Measurements from ENCODE around the gene AFAP1L2.

The AFAP1L2 gene

DNA sequence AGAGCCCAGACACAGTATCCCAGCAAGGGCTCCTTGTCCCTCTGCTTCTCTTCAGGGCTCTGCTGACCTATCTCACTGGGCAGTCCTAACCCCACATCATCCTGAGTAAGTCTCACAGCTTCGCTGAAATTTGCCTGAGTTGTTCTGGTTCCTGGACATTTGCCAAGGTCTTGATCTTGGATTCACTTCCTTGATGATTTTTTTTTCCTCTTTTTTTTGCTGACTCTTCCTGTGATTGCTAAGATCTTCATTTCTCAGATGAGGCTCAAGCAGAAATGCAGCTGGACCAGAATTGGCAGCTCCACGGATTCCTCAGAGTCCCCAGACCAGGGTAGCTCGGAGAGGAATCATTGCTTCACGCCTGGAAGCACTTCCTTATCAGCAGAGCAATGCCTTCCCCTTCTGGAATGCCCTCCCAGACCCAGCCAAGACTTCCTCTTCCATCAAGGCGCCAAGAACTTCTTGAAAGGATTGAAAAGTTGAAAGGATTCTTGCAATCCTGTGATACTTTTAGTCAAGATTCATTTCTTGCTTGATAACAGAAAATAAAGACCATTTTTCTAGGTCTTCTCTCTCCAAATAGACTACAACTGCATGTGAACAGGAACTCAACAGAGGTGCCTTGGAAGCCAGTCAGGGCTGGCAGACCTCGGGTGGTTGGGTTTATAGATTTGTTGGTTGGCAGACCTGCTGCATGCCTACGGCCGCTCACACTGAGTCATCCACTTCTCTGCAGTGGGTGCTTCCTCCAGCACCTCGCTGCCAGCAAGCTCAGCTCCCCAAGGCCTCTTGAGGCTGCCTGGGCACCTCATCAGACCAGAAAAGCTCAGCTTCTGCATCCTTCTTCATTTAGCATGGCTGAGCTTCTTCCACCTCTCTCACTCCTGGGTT, 8.8 kb upstream of the AFAP1L2 start:
- no peak for DNase-seq (ENCODE audit: low read depth in 1 of 2, low spot score in 1 of 2)

- DNase-seq (ENCODE audit: low read depth in 1 of 2, low spot score in 1 of 2): no peak
Observed at GRCh38 chr10:114408968-114409444, 4.7 kb upstream of the AFAP1L2 start.

- DNase-seq (ENCODE audit: low read depth in 1 of 2, low spot score in 1 of 2): no peak
Observed at GRCh38 chr10:114408112-114408967, 4.0 kb upstream of the AFAP1L2 start.

GRCh38 chr10:114406455-114406854, 2.2 kb upstream of the AFAP1L2 start:
- DNase-seq (ENCODE audit: low read depth in 1 of 2, low spot score in 1 of 2): no peak

GRCh38 chr10:114405011-114405350, 679 bp upstream of the AFAP1L2 start:
- no peak for DNase-seq (ENCODE audit: low read depth in 1 of 2, low spot score in 1 of 2)

GRCh38 chr10:114403541-114404161, 651 bp downstream of the AFAP1L2 start:
- DNase-seq (ENCODE audit: low read depth in 1 of 2, low spot score in 1 of 2): no peak

DNA sequence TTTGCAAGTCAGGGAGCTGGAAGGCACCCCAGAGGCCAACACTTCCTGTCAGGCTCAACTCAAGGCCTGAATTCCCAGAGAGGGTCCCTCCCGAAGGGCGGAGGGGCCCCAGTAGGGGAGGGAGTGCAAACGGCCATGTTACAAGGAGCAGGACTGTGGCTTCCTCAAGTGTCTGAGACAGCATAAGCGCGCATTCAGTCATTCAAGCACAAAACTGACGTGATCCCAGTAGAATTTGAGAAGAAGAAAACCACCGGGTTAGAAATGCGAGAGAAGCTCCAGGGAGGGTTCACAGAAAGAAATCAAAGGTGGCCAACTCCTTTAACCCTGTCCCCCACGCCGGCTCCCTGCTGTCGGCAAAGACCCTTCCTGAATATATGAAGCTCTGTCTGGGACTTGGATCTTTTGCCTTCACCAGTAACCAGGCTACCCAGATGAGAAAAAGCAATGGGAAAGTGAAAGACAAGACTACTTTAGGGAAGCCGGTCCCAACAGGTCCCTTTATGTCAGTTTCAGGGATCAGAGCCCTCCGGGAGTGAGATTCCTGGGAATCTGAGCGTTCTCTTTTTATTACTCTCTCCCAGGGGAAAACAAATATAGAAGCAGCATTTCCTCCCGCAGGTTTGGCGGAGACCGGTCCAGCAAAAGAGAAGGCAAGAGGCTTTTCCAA, 1.3 kb downstream of the AFAP1L2 start:
- DNase-seq (ENCODE audit: low read depth in 1 of 2, low spot score in 1 of 2): no peak

GRCh38 chr10:114402233-114402632, 2.1 kb downstream of the AFAP1L2 start:
- no peak for DNase-seq (ENCODE audit: low read depth in 1 of 2, low spot score in 1 of 2)

- DNase-seq (ENCODE audit: low read depth in 1 of 2, low spot score in 1 of 2): no peak
Observed at GRCh38 chr10:114401195-114401791, 3.0 kb downstream of the AFAP1L2 start.

DNA sequence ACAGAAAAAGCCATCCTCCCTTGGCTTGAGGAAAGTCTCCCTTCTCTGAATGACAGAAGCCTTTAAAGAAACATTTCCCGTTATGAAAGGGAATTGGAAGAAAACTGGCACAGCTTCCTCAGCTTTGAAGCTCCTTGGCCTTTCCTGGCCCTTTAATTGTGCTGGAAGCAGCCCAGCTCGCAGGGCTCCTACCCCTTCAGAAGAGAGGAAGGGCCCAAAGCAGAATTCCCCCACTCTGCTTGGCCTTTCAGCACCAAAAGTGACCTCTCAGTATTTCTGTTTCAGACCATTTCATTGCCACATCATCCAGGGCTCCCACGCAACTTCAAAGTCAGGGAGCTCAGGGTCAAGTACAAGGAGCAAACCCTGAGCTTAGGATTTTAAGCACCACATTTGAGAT, 4.2 kb downstream of the AFAP1L2 start:
- DNase-seq (ENCODE audit: low read depth in 1 of 2, low spot score in 1 of 2): no peak

GRCh38 chr10:114399576-114399975, 4.7 kb downstream of the AFAP1L2 start:
- DNase-seq (ENCODE audit: low read depth in 1 of 2, low spot score in 1 of 2): no peak

GRCh38 chr10:114398587-114399331, 5.5 kb downstream of the AFAP1L2 start:
- DNase-seq (ENCODE audit: low read depth in 1 of 2, low spot score in 1 of 2): no peak

DNA sequence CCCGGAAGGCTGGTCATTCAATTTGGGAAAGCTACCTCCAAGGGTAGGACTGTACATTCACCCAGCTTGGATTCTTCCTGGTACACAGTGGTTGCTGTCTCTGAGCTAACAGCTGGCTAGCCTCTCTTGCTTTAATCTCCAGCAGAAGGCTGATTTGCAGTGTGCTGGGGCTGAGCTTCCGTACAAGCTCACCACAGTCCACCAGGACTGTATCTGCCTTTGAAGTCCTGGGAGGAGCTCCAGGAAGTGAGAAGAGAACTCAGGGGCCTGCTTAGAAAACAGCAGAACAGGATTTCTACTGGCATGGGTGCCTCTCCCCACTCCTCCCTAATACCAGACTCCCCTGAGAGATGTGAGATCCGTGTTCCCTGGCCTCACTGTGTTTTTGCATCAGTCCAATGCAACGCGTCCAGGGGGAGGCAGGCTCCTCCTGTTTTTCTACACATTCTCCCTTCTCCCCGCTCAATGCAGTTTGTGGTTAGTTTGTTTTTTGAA, 6.6 kb downstream of the AFAP1L2 start:
- no peak for DNase-seq (ENCODE audit: low read depth in 1 of 2, low spot score in 1 of 2)

- DNase-seq (ENCODE audit: low read depth in 1 of 2, low spot score in 1 of 2): no peak
Observed at GRCh38 chr10:114396464-114396863, 7.8 kb downstream of the AFAP1L2 start.

- no peak for DNase-seq (ENCODE audit: low read depth in 1 of 2, low spot score in 1 of 2)
Observed at GRCh38 chr10:114395366-114396022, 8.8 kb downstream of the AFAP1L2 start.

GRCh38 chr10:114394531-114394930, 9.8 kb downstream of the AFAP1L2 start:
- DNase-seq (ENCODE audit: low read depth in 1 of 2, low spot score in 1 of 2): no peak

- DNase-seq (ENCODE audit: low read depth in 1 of 2, low spot score in 1 of 2): no peak
Observed at GRCh38 chr10:114393886-114394285, 10.4 kb downstream of the AFAP1L2 start.

DNA sequence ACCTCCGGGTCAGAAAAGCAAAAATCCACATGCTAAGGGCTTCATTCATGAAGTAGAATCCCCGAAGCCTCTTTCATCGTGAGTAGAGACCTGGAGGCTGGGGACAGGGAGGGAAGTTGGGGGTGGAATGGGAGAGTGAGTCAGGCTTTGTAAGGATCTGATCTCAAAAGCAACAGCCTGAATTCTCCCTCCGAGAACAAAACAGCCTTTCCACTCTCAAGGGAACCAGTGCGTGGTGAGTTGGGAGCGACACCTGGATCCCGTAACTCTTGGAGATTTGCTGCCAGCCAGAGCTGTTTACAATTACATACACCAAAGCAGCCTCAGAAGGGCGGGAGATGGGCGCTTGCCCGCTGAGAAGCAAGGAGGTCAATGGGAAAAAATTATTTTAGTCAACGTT, 10.8 kb downstream of the AFAP1L2 start:
- no peak for DNase-seq (ENCODE audit: low read depth in 1 of 2, low spot score in 1 of 2)

GRCh38 chr10:114392112-114392835, 12.0 kb downstream of the AFAP1L2 start:
- DNase-seq (ENCODE audit: low read depth in 1 of 2, low spot score in 1 of 2): no peak

Measured in activated T-helper 1 cell treated with anti-CD3 and anti-CD28 coated beads, Interleukin-2, amount 50 U/mL, for 16 hours (primary cell).